BE2C (cell line): ENCODE results near the gene KRT71.

Source experiments
- DNase-seq: peaks from one replicate; pipeline ENCODE4 v3.0.0-alpha.2; 2020
- H3K27me3 ChIP-seq: fragments of 250-450 bp; sonication (Bioruptor Pico); 2 replicates; pipeline ENCODE4 v1.5.1; 2020; ENCODE audit warnings: mild to moderate bottlenecking
- H3K36me3 ChIP-seq: fragments of 250-450 bp; sonication (Bioruptor Pico); 2 replicates; pipeline ENCODE4 v1.5.1; 2020; ENCODE audit warnings: mild to moderate bottlenecking
- H3K4me1 ChIP-seq: fragments of 250-450 bp; sonication (Bioruptor Pico); 2 replicates; pipeline ENCODE4 v1.5.1; 2020
- H3K4me3 ChIP-seq: 2 replicates; pipeline ENCODE4 v1.5.1; 2011; ENCODE audit warnings: low read depth, low read length
- H3K9me3 ChIP-seq: fragments of 250-450 bp; sonication (Bioruptor Pico); 2 replicates; pipeline ENCODE4 v1.5.1; 2020
- TF ChIP-seq, protein P1 (sequence below): IDR thresholded peaks from 2 replicates; pipeline ENCODE4 v1.5.1; 2012; ENCODE audit warnings: mild to moderate bottlenecking, low read depth, low read length

KRT71 gene

DNA sequence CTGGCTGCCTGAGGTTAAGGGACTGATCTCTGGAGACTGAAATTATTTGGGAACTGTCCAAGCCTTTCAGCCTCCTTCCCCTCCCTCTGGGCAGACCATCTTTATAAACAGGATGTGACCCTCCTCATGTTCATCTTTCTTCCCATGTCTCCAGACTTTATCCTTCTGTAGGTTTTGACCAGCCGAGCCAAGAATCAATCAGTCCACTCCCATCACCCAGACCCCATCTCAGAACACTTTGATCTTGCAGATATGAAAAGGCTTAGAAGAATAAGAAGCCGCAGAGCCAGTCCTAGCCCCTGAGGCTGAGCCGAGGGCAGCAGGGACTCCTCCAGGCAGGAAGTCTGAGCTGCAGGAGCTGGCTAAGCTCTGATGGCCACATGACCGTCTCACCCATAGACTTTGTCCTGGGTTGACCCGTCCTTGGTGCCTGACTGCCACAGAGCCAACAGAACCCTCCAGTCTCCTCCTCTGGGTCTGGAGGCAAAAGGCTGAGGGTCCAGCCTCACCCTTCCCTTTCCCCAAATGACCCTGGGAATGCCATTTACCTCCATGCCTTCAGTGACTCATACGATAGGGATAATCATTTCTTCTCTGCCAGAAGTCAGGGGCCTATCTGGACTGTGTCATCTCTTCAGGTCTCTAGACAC lies 1.6 kb downstream of the KRT71 start:
- Histone ChIP-seq H3K4me3 (no peak overlapping the region), H3K9me3 (no peaks in the 10 kb centered on the region), H3K36me3 (no peaks in the 10 kb centered on the region), H3K4me1 (no peaks in the 10 kb centered on the region), H3K27me3 (peaks cover 42% of the 10 kb centered on the region)
- no peak for DNase-seq
- TF ChIP-seq, protein P1, sequence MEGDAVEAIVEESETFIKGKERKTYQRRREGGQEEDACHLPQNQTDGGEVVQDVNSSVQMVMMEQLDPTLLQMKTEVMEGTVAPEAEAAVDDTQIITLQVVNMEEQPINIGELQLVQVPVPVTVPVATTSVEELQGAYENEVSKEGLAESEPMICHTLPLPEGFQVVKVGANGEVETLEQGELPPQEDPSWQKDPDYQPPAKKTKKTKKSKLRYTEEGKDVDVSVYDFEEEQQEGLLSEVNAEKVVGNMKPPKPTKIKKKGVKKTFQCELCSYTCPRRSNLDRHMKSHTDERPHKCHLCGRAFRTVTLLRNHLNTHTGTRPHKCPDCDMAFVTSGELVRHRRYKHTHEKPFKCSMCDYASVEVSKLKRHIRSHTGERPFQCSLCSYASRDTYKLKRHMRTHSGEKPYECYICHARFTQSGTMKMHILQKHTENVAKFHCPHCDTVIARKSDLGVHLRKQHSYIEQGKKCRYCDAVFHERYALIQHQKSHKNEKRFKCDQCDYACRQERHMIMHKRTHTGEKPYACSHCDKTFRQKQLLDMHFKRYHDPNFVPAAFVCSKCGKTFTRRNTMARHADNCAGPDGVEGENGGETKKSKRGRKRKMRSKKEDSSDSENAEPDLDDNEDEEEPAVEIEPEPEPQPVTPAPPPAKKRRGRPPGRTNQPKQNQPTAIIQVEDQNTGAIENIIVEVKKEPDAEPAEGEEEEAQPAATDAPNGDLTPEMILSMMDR = no peak

DNA sequence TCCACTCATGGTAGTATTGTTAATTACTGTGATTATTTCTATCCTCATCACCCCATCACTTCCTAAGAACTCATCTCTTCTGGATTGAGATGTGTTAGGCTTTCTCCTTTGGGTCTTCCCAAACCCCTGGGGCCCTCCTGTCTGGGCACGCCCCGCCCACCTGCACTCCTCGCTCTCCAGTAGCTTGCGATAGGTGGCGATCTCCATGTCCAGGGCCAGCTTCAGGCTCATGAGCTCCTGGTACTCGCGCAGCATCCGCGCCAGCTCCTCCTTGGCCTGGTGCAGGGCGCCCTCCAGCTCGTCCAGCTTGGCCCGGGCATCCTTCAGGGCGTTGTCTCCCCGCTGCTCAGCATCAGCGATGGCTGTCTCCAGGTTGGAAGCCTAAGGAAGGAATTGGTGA lies 6.8 kb downstream of the KRT71 start:
- Histone ChIP-seq H3K36me3 (no peaks in the 10 kb centered on the region), H3K27me3 (peaks cover 17% of the 10 kb centered on the region), H3K9me3 (no peaks in the 10 kb centered on the region), H3K4me3 (no peak overlapping the region), H3K4me1 (no peaks in the 10 kb centered on the region)
- no peak for DNase-seq
- TF ChIP-seq, protein P1 = no peak

- TF ChIP-seq, protein P1 = no peak
- Histone ChIP-seq H3K27me3 (peaks cover 2% of the 10 kb centered on the region), H3K4me1 (no peaks in the 10 kb centered on the region), H3K4me3 (no peak overlapping the region), H3K36me3 (no peaks in the 10 kb centered on the region), H3K9me3 (no peaks in the 10 kb centered on the region)
- no peak for DNase-seq
Measured at GRCh38 chr12:52543985-52544883, 8.7 kb downstream of the KRT71 start.

- no peak for DNase-seq
- H3K27me3 ChIP-seq = no peaks in the 10 kb centered on the region; the same call in none of the 2 replicates
- H3K4me1 ChIP-seq = no peaks in the 10 kb centered on the region
- no peaks in the 10 kb centered on the region for H3K36me3 ChIP-seq
- no peaks in the 10 kb centered on the region for H3K9me3 ChIP-seq
- TF ChIP-seq, protein P1 = no peak
- H3K4me3 ChIP-seq = no peak overlapping the region
Measured at GRCh38 chr12:52542785-52543318, 10.1 kb downstream of the KRT71 start.

DNA sequence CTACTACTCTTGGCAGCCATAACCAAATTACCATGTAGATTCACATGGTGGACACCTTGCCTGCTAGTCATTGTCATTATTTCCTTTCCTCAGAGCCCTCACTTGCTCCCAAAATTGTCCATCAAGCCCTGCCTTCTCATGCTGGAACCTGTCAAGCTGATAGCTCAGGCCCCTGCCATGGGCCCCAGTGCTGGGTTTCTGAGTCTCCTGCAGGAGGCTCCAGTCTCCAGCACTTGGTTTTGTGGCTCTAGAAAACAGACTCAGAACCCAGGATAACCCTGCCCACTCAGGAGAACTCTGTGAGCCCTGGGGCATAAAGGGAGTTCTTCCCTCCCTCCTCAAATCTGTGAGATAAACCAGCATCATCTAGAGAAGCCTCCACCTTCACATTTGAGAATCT lies 10.8 kb downstream of the KRT71 start:
- no peaks in the 10 kb centered on the region for H3K4me1 ChIP-seq
- H3K27me3 ChIP-seq = no peaks in the 10 kb centered on the region; the same call in 1 of the 2 replicates
- no peaks in the 10 kb centered on the region for H3K9me3 ChIP-seq
- no peaks in the 10 kb centered on the region for H3K36me3 ChIP-seq
- no peak overlapping the region for H3K4me3 ChIP-seq
- no peak for DNase-seq
- TF ChIP-seq, protein P1 = no peak
